Tibial nerve (tissue), 4 donors: ENCODE data around the gene NUDT22. TPM values are rescaled to one million over a fixed set of nuclear protein-coding genes. Genes with fewer than 3 reads are reported as not detected.
A peak's percentile ranks its signal among the peaks of the same experiment; 100 is the strongest.

Experiments
- DNase-seq, 2 donors: peaks; one replicate each; pipeline ENCODE4 v3.0.0-alpha.2; 2019; ENCODE audit warnings: low spot score in 2 of 2
- H3K27ac ChIP-seq, 4 donors: fragments of 200-600 bp; sonication (generic) in 3 of 4; one replicate each; pipeline ENCODE4 v1.5.1; 2017 to 2019; ENCODE audit warnings: mild to moderate bottlenecking in 1 of 4
- H3K27me3 ChIP-seq, 2 donors: fragments of 200-600 bp; sonication (generic) in 1 of 2; one replicate each; pipeline versions ENCODE4 v1.5.1 to v1.6.0; 2017 to 2019
- H3K36me3 ChIP-seq, 3 donors: fragments of 200-600 bp; sonication (generic); one replicate each; pipeline ENCODE4 v1.5.1; 2018 to 2019
- H3K4me1 ChIP-seq, 4 donors: fragments of 200-600 bp; sonication (generic) in 3 of 4; one replicate each; pipeline ENCODE4 v1.5.1; 2017 to 2019
- H3K4me3 ChIP-seq, 4 donors: fragments of 200-600 bp; sonication (generic) in 3 of 4; one replicate each; pipeline ENCODE4 v1.5.1; 2017 to 2019; ENCODE audit warnings: mild to moderate bottlenecking in 1 of 4, moderate library complexity in 1 of 4
- H3K9me3 ChIP-seq, 4 donors: fragments of 200-600 bp; sonication (generic) in 3 of 4; one replicate each; pipeline ENCODE4 v1.5.1; 2017 to 2019
- CTCF ChIP-seq, 5 experiments: fragments of 200-600 bp in 3 of 5; fragments of 450-650 bp in 2 of 5; sonication (generic) in 3 of 5; IDR thresholded peaks; one replicate each; pipeline ENCODE4 v1.5.1; 2016 to 2019; ENCODE audit warnings: antibody characterized with exemption in 5 of 5, mild to moderate bottlenecking in 3 of 5, moderate library complexity in 2 of 5
- EP300 ChIP-seq, 2 donors: sonication (generic); formaldehyde crosslinking; IDR thresholded peaks; one replicate each; pipeline ENCODE4 v1.6.1; 2017; ENCODE audit warnings: antibody characterized with exemption in 2 of 2, mild to moderate bottlenecking in 1 of 2
- POLR2A ChIP-seq, 2 donors: fragments of 450-650 bp; IDR thresholded peaks; one replicate each; pipeline ENCODE4 v1.6.1; 2017; ENCODE audit warnings: antibody characterized with exemption in 2 of 2, mild to moderate bottlenecking in 2 of 2, moderate library complexity in 2 of 2
- WGBS, 2 donors: methylation state at CpG; one replicate each; pipeline ENCODE4 v1.1.5; 2018; 5-methylcytosine and 5-hydroxymethylcytosine counted together
- total RNA-seq, 4 donors: library from RNA; depleted of rRNA; stranded (reverse); fragments of >200 nt; gene quantifications; one replicate each; pipeline ENCODE4 v1.1.0, GENCODE V29; 2016

NUDT22 gene
- total RNA-seq, 4 donors from 2014 or later: 33.0 to 83.7 (median 60.2) TPM

GRCh38 chr11:64248578-64248977, 22.5 kb downstream of the NUDT22 start:
- no peak for DNase-seq
- Histone ChIP-seq H3K36me3 (peaks cover 0 to 9% (median 0%) of the 10 kb centered on the region in 3 donors), H3K9me3 (no peaks in the 10 kb centered on the region), H3K4me1 (peaks cover 0 to 82% (median 37%) of the 10 kb centered on the region in 4 donors), H3K4me3 (no peak overlapping the region), H3K27ac (no peak overlapping the region), H3K27me3 (no peaks in the 10 kb centered on the region)
- TF ChIP-seq POLR2A (IDR thresholded peaks at IDR 0.05): no peak
- no peak for TF ChIP-seq EP300 (IDR thresholded peaks at IDR 0.05)
- no peak for TF ChIP-seq CTCF (IDR thresholded peaks at IDR 0.05)
- 65 to 80% methylated on average over 7 of the region's 7 CpGs for WGBS, 2 donors

- WGBS, 2 donors: 85 to 94% methylated on average over 3 to 4 of the region's 4 CpGs
- H3K36me3 ChIP-seq: peaks cover 0 to 5% (median 0%) of the 10 kb centered on the region in 3 donors
- H3K9me3 ChIP-seq: no peaks in the 10 kb centered on the region
- TF ChIP-seq CTCF (IDR thresholded peaks at IDR 0.05) (no peak), POLR2A (IDR thresholded peaks at IDR 0.05) (no peak), EP300 (IDR thresholded peaks at IDR 0.05) (no peak)
- H3K27ac ChIP-seq: no peak overlapping the region
- no peak for DNase-seq
- H3K4me3 ChIP-seq: no peak overlapping the region
- peaks cover 0 to 83% (median 37%) of the 10 kb centered on the region in 4 donors for H3K4me1 ChIP-seq
- H3K27me3 ChIP-seq: no peaks in the 10 kb centered on the region
Observed at GRCh38 chr11:64249038-64249437, 23.0 kb downstream of the NUDT22 start.

GRCh38 chr11:64249563-64250414, 23.7 kb downstream of the NUDT22 start:
- no peak for TF ChIP-seq POLR2A (IDR thresholded peaks at IDR 0.05)
- no peak for TF ChIP-seq EP300 (IDR thresholded peaks at IDR 0.05)
- TF ChIP-seq CTCF (IDR thresholded peaks at IDR 0.05): no peak
- Histone ChIP-seq H3K27ac (no peak overlapping the region), H3K9me3 (no peaks in the 10 kb centered on the region), H3K36me3 (peaks cover 0 to 4% (median 0%) of the 10 kb centered on the region in 3 donors), H3K27me3 (no peaks in the 10 kb centered on the region), H3K4me3 (no peak overlapping the region), H3K4me1 (peaks cover 0 to 79% (median 36%) of the 10 kb centered on the region in 4 donors)
- DNase-seq: no peak
- 82 to 88% methylated on average over 8 of the region's 8 CpGs for WGBS, 2 donors

GRCh38 chr11:64250415-64251015, 24.4 kb downstream of the NUDT22 start:
- no peak for DNase-seq
- H3K4me3 ChIP-seq: peak overlapping the region; percentile 45 to 96 (median 63)
- no peaks in the 10 kb centered on the region for H3K27me3 ChIP-seq
- 16 to 33% methylated on average over 9 of the region's 13 CpGs for WGBS, 2 donors
- H3K27ac ChIP-seq: peak overlapping the region in 3 of 4 donors; percentile 75 to 89 (median 77)
- TF ChIP-seq CTCF (IDR thresholded peaks at IDR 0.05) (no peak), EP300 (IDR thresholded peaks at IDR 0.05) (no peak), POLR2A (IDR thresholded peaks at IDR 0.05) (no peak)
- peaks cover 0 to 12% (median 0%) of the 10 kb centered on the region in 3 donors for H3K36me3 ChIP-seq
- H3K4me1 ChIP-seq: peaks cover 0 to 72% (median 31%) of the 10 kb centered on the region in 4 donors
- no peaks in the 10 kb centered on the region for H3K9me3 ChIP-seq
